Naive thymus-derived CD8-positive, alpha-beta T cell (primary cell): Measurements from ENCODE around the gene AGBL1. TPM values are rescaled to one million over a fixed set of nuclear protein-coding genes. Genes with fewer than 3 reads are reported as not detected.
"Not testable (repeated sequence)": the region's sequence is repeated elsewhere in the genome, so short reads cannot be mapped to it uniquely, and the experiment has no call there.

Experiments used
- ATAC-seq, 2 donors: fragments of 150-1000 bp; cut with Tn5 transposase in 1 of 2; sonication (Bioruptor Pico), chemical (Tn5 transposase) in 1 of 2; 1 replicate in 1 of 2; 2 replicates in 1 of 2; pipeline ENCODE4 v1.10.0; 2021; ENCODE audit warnings: mild to moderate bottlenecking in 2 of 2, moderate library complexity in 2 of 2
- POLR2A ChIA-PET: fragments of 350-600 bp; sonication (Branson Sonifier 250); formaldehyde crosslinking; loops from one replicate; lab custom pipeline; 2021; ENCODE audit warnings: antibody characterized with exemption; lab: Charles Lee
- DNase-seq, 10 donors: peaks; one replicate each; pipeline versions ENCODE4 v3.0.0 to v3.0.0-alpha.2; 2020 to 2022
- H3K27ac Mint-ChIP-seq, 10 donors: one replicate each; pipeline ENCODE4 v1.8.0; 2020 to 2022; ENCODE audit warnings: mild to moderate bottlenecking in 10 of 10, mixed read lengths in 10 of 10, moderate library complexity in 4 of 10, inconsistent platforms in 1 of 10
- H3K27me3 Mint-ChIP-seq, 5 donors: one replicate each; pipeline ENCODE4 v1.8.0; 2021 to 2022; ENCODE audit warnings: mixed read lengths in 5 of 5
- H3K36me3 Mint-ChIP-seq, 3 donors: one replicate each; pipeline ENCODE4 v1.8.0; 2020 to 2022; ENCODE audit warnings: mixed read lengths in 3 of 3, mild to moderate bottlenecking in 2 of 3, inconsistent platforms in 1 of 3
- H3K4me1 Mint-ChIP-seq, 4 donors: one replicate each; pipeline ENCODE4 v1.8.0; 2021 to 2022; ENCODE audit warnings: mixed read lengths in 4 of 4
- H3K4me3 Mint-ChIP-seq, 10 donors: one replicate each; pipeline ENCODE4 v1.8.0; 2020 to 2022; ENCODE audit warnings: mild to moderate bottlenecking in 10 of 10, mixed read lengths in 10 of 10, moderate library complexity in 6 of 10, inconsistent platforms in 1 of 10
- H3K9me3 Mint-ChIP-seq, 9 donors: one replicate each; pipeline ENCODE4 v1.8.0; 2020 to 2022; ENCODE audit warnings: mixed read lengths in 9 of 9, mild to moderate bottlenecking in 3 of 9, inconsistent platforms in 1 of 9, moderate library complexity in 1 of 9
- polyA plus RNA-seq, 3 donors: library from polyadenylated mRNA; unstranded; fragments of 300-500 nt; fragmentation: Illumina TruSeq; gene quantifications; one replicate each; pipeline ENCODE4 v1.2.3, GENCODE V29; 2021
- total RNA-seq, 8 experiments: library from RNA in 2 of 8; stranded (reverse) in 2 of 8; gene quantifications; one replicate each; pipeline ENCODE4 v1.2.3 and lab custom pipeline; 2021 to 2026

Gene AGBL1
- total and polyA plus RNA-seq, 5 experiments from 2014 or later: not detected

GRCh38 chr15:86425746-86426145, 346.1 kb downstream of the AGBL1 start:
- ATAC-seq (no peak), DNase-seq (no peak)
- POLR2A ChIA-PET: no interaction called here
- H3K4me1 Mint-ChIP-seq: no peaks in the 10 kb centered on the region
- peaks cover 0 to 7% (median 0%) of the 10 kb centered on the region in 3 donors for H3K36me3 Mint-ChIP-seq
- no peak overlapping the region for H3K27ac Mint-ChIP-seq
- H3K27me3 Mint-ChIP-seq: peaks cover 0 to 10% (median 0%) of the 10 kb centered on the region in 5 donors
- peaks cover 0 to 27% (median 10%) of the 10 kb centered on the region in 9 donors for H3K9me3 Mint-ChIP-seq
- H3K4me3 Mint-ChIP-seq: no peak overlapping the region

- H3K9me3 Mint-ChIP-seq: no peaks in the 10 kb centered on the region
- H3K27me3 Mint-ChIP-seq: no peaks in the 10 kb centered on the region
- H3K36me3 Mint-ChIP-seq: no peaks in the 10 kb centered on the region
- no peaks in the 10 kb centered on the region for H3K4me1 Mint-ChIP-seq
- ATAC-seq (no peak), DNase-seq (no peak)
- H3K27ac Mint-ChIP-seq: no peak overlapping the region
- POLR2A ChIA-PET: no interaction called here
- H3K4me3 Mint-ChIP-seq: no peak overlapping the region
These were observed 353.2 kb downstream of the AGBL1 start for GRCh38 chr15:86432861-86433260.

- Mint-ChIP-seq H3K27ac (no peak overlapping the region), H3K4me1 (no peaks in the 10 kb centered on the region), H3K4me3 (no peak overlapping the region), H3K36me3 (no peaks in the 10 kb centered on the region), H3K9me3 (no peaks in the 10 kb centered on the region), H3K27me3 (no peaks in the 10 kb centered on the region)
- DNase-seq (no peak), ATAC-seq (no peak)
- POLR2A ChIA-PET: no interaction called here
These were observed 354.3 kb downstream of the AGBL1 start for GRCh38 chr15:86433983-86434382.

- ATAC-seq (no peak), DNase-seq (no peak)
- no peak overlapping the region for H3K27ac Mint-ChIP-seq
- no peaks in the 10 kb centered on the region for H3K36me3 Mint-ChIP-seq
- peaks cover 0 to 3% (median 0%) of the 10 kb centered on the region in 9 donors for H3K9me3 Mint-ChIP-seq
- H3K4me3 Mint-ChIP-seq: no peak overlapping the region
- no peaks in the 10 kb centered on the region for H3K27me3 Mint-ChIP-seq
- POLR2A ChIA-PET: no interaction called here
- H3K4me1 Mint-ChIP-seq: no peaks in the 10 kb centered on the region
These were observed 359.9 kb downstream of the AGBL1 start for GRCh38 chr15:86439614-86440013.

GRCh38 chr15:86444527-86444926, 364.9 kb downstream of the AGBL1 start:
- ATAC-seq (no peak), DNase-seq (no peak)
- POLR2A ChIA-PET: no interaction called here
- Mint-ChIP-seq H3K36me3 (no peaks in the 10 kb centered on the region), H3K27me3 (peaks cover 0 to 12% (median 0%) of the 10 kb centered on the region in 5 donors), H3K4me1 (no peaks in the 10 kb centered on the region), H3K9me3 (peaks cover 0 to 2% (median 0%) of the 10 kb centered on the region in 9 donors), H3K27ac (no peak overlapping the region), H3K4me3 (no peak overlapping the region)

- peaks cover 0 to 1% (median 0%) of the 10 kb centered on the region in 9 donors for H3K9me3 Mint-ChIP-seq
- no peak overlapping the region for H3K4me3 Mint-ChIP-seq
- H3K27ac Mint-ChIP-seq: no peak overlapping the region
These were observed 366.0 kb downstream of the AGBL1 start for GRCh38 chr15:86445579-86446252.

GRCh38 chr15:86446253-86446640, 366.6 kb downstream of the AGBL1 start:
- H3K4me1 Mint-ChIP-seq: no peaks in the 10 kb centered on the region
- no peak overlapping the region for H3K27ac Mint-ChIP-seq
- H3K4me3 Mint-ChIP-seq: no peak overlapping the region

More at GRCh38 chr15:86445579-86446252, 366.0 kb downstream of the AGBL1 start:
- H3K4me1 Mint-ChIP-seq: no peaks in the 10 kb centered on the region
- DNase-seq (no peak), ATAC-seq (no peak)
- H3K27me3 Mint-ChIP-seq: peaks cover 0 to 12% (median 0%) of the 10 kb centered on the region in 5 donors
- H3K36me3 Mint-ChIP-seq: no peaks in the 10 kb centered on the region
- POLR2A ChIA-PET: no interaction called here

GRCh38 chr15:86465470-86466039, 385.9 kb downstream of the AGBL1 start:
- H3K27me3 Mint-ChIP-seq, H3K4me1 Mint-ChIP-seq, DNase-seq, H3K27ac Mint-ChIP-seq, POLR2A ChIA-PET, H3K4me3 Mint-ChIP-seq, ATAC-seq: not testable (repeated sequence)
- Mint-ChIP-seq H3K36me3 (peaks cover 2 to 25% (median 4%) of the 10 kb centered on the region in 3 donors), H3K9me3 (peaks cover 3 to 51% (median 30%) of the 10 kb centered on the region in 9 donors)

More at GRCh38 chr15:86446253-86446640, 366.6 kb downstream of the AGBL1 start:
- Mint-ChIP-seq H3K9me3 (peaks cover 0 to 3% (median 0%) of the 10 kb centered on the region in 9 donors), H3K36me3 (no peaks in the 10 kb centered on the region), H3K27me3 (peaks cover 0 to 12% (median 0%) of the 10 kb centered on the region in 5 donors)
- no peak for DNase-seq
- POLR2A ChIA-PET: no interaction called here
- no peak for ATAC-seq

- ATAC-seq (no peak), DNase-seq (no peak)
- Mint-ChIP-seq H3K9me3 (peaks cover 0 to 6% (median 0%) of the 10 kb centered on the region in 9 donors), H3K27me3 (peaks cover 0 to 7% (median 0%) of the 10 kb centered on the region in 5 donors), H3K36me3 (no peaks in the 10 kb centered on the region), H3K27ac (no peak overlapping the region), H3K4me1 (peaks cover 0 to 6% (median 3%) of the 10 kb centered on the region in 4 donors), H3K4me3 (no peak overlapping the region)
- POLR2A ChIA-PET: no interaction called here
These were observed 402.0 kb downstream of the AGBL1 start for GRCh38 chr15:86481720-86482119.

GRCh38 chr15:86483936-86484335, 404.3 kb downstream of the AGBL1 start:
- Mint-ChIP-seq H3K4me1 (peaks cover 0 to 6% (median 3%) of the 10 kb centered on the region in 4 donors), H3K27ac (peak overlapping the region in 2 of 10 donors; percentile 9 to 16), H3K36me3 (no peaks in the 10 kb centered on the region), H3K9me3 (peaks cover 0 to 6% (median 0%) of the 10 kb centered on the region in 9 donors), H3K27me3 (peaks cover 0 to 9% (median 2%) of the 10 kb centered on the region in 5 donors), H3K4me3 (no peak overlapping the region)
- ATAC-seq: no peak
- DNase-seq: no peak
- POLR2A ChIA-PET: no interaction called here

- Mint-ChIP-seq H3K4me1 (peaks cover 0 to 6% (median 4%) of the 10 kb centered on the region in 4 donors), H3K9me3 (peaks cover 0 to 9% (median 0%) of the 10 kb centered on the region in 9 donors), H3K36me3 (peaks cover 0 to 4% (median 0%) of the 10 kb centered on the region in 3 donors), H3K4me3 (no peak overlapping the region), H3K27ac (no peak overlapping the region), H3K27me3 (peaks cover 0 to 9% (median 2%) of the 10 kb centered on the region in 5 donors)
- ATAC-seq: no peak
- POLR2A ChIA-PET: no interaction called here
- DNase-seq: no peak
These were observed 408.4 kb downstream of the AGBL1 start for GRCh38 chr15:86488046-86488445.

GRCh38 chr15:86489981-86490380, 410.3 kb downstream of the AGBL1 start:
- H3K27me3 Mint-ChIP-seq: peaks cover 0 to 9% (median 2%) of the 10 kb centered on the region in 5 donors
- ATAC-seq (no peak), DNase-seq (no peak)
- no peak overlapping the region for H3K27ac Mint-ChIP-seq
- no peak overlapping the region for H3K4me3 Mint-ChIP-seq
- H3K9me3 Mint-ChIP-seq: peaks cover 0 to 11% (median 0%) of the 10 kb centered on the region in 9 donors
- peaks cover 0 to 1% (median under 1%) of the 10 kb centered on the region in 4 donors for H3K4me1 Mint-ChIP-seq
- peaks cover 0 to 4% (median 0%) of the 10 kb centered on the region in 3 donors for H3K36me3 Mint-ChIP-seq
- POLR2A ChIA-PET: no interaction called here

- Mint-ChIP-seq H3K9me3 (peaks cover 0 to 11% (median 0%) of the 10 kb centered on the region in 9 donors), H3K4me3 (no peak overlapping the region), H3K36me3 (peaks cover 0 to 4% (median 0%) of the 10 kb centered on the region in 3 donors), H3K27ac (no peak overlapping the region), H3K27me3 (peaks cover 0 to 9% (median 2%) of the 10 kb centered on the region in 5 donors), H3K4me1 (peaks cover 0 to 2% (median under 1%) of the 10 kb centered on the region in 4 donors)
- ATAC-seq (no peak), DNase-seq (no peak)
- POLR2A ChIA-PET: no interaction called here
These were observed 411.4 kb downstream of the AGBL1 start for GRCh38 chr15:86491118-86491517.
